Uterus (tissue), 4 donors: ENCODE results near the gene SPIRE1. TPM values are rescaled to one million over a fixed set of nuclear protein-coding genes. Genes with fewer than 3 reads are reported as not detected.
"Not testable (repeated sequence)": the region's sequence is repeated elsewhere in the genome, so short reads cannot be mapped to it uniquely, and the experiment has no call there.

ENCODE experiments used
- DNase-seq, 2 donors: peaks; one replicate each; pipeline ENCODE4 v3.0.0-alpha.2; 2019 to 2020
- H3K27ac ChIP-seq, 2 donors: fragments of 200-600 bp; sonication (generic); 1 replicate in 1 of 2; 2 replicates in 1 of 2; pipeline ENCODE4 v1.5.1; 2016 to 2018
- H3K27me3 ChIP-seq, 2 donors: fragments of 200-600 bp; sonication (generic); one replicate each; pipeline ENCODE4 v1.5.1; 2018 to 2019; ENCODE audit warnings: control low read depth in 1 of 2
- H3K36me3 ChIP-seq, 2 donors: fragments of 200-600 bp; sonication (generic); one replicate each; pipeline ENCODE4 v1.5.1; 2019; ENCODE audit warnings: control low read depth in 1 of 2
- H3K4me1 ChIP-seq, 2 donors: fragments of 200-600 bp; sonication (generic); one replicate each; pipeline ENCODE4 v1.5.1; 2018 to 2019; ENCODE audit warnings: control low read depth in 1 of 2
- H3K4me3 ChIP-seq, 2 donors: fragments of 200-600 bp; sonication (generic); 1 replicate in 1 of 2; 2 replicates in 1 of 2; pipeline ENCODE4 v1.5.1; 2018 to 2019; ENCODE audit warnings: mild to moderate bottlenecking in 1 of 2
- H3K9me3 ChIP-seq, 2 donors: fragments of 200-600 bp; sonication (generic); one replicate each; pipeline ENCODE4 v1.5.1; 2019; ENCODE audit warnings: control low read depth in 1 of 2
- POLR2A ChIP-seq, 2 donors: fragments of 450-650 bp; IDR thresholded peaks; one replicate each; pipeline ENCODE4 v1.6.1; 2016; ENCODE audit warnings: antibody characterized with exemption in 2 of 2, mild to moderate bottlenecking in 1 of 2, moderate library complexity in 1 of 2
- intact Hi-C: fragments of 100-400 bp; cut with DNase I; formaldehyde crosslinking; loops from one replicate; pipeline ENCODE4 v1.15.1; 2023; ENCODE audit warnings: low total_unique reads
- total RNA-seq, 4 donors: library from RNA; depleted of rRNA in 3 of 4; stranded (reverse); fragments of >200 nt in 3 of 4; gene quantifications; one replicate each; pipeline versions ENCODE4 v1.1.0 to v1.2.4, GENCODE V29; 2014 to 2023
- TF ChIP-seq, protein P1 (sequence below), 4 experiments: fragments of 200-600 bp in 2 of 4; fragments of 450-650 bp in 2 of 4; sonication (generic) in 2 of 4; IDR thresholded peaks; one replicate each; pipeline ENCODE4 v1.5.1; 2016 to 2019; ENCODE audit warnings: antibody characterized with exemption in 4 of 4, mild to moderate bottlenecking in 2 of 4, moderate library complexity in 1 of 4
- donor health status: DM: yes; HTN: yes; CAD: no.

SPIRE1 gene
- total RNA-seq, 4 donors from 2014 or later: 12.9 to 78.1 (median 27.5) TPM

DNA sequence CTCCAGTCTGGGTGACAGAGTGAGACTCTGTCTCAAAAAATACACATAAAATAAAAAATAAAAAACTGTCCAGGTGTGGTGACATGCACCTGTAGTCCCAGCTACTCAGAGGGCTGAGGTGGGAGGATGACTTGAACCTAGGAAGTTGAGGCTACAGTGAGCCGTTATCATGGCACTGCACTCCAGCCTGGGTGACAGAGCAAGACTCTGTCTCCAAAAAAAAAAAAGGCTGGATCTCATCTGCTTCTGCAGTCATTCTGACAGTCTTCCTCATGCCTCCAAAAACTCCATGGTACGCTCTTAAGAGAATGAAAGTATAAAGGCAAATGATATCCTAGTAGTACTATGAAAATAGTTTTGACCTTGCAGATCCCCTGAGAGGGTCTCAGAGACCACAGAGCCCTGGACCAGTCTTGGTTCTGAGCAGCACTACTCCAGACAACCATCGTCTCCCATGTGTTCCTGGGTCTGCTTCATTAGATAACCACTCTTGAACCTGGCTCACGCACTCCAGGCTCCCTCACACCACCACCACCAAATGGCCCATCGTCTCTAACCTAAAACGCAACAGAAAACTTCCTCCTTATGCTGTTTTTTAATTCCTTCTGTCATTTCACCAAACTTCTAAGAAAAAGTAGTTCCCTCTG is 26.0 kb downstream of the SPIRE1 start:
- H3K36me3 ChIP-seq: no peaks in the 10 kb centered on the region
- H3K27ac ChIP-seq: no peak overlapping the region
- no peaks in the 10 kb centered on the region for H3K27me3 ChIP-seq
- no peaks in the 10 kb centered on the region for H3K4me1 ChIP-seq
- no peak for DNase-seq
- intact Hi-C loops: no loop called here
- no peaks in the 10 kb centered on the region for H3K9me3 ChIP-seq
- no peak for TF ChIP-seq POLR2A (IDR thresholded peaks at IDR 0.05)
- TF ChIP-seq, protein P1, sequence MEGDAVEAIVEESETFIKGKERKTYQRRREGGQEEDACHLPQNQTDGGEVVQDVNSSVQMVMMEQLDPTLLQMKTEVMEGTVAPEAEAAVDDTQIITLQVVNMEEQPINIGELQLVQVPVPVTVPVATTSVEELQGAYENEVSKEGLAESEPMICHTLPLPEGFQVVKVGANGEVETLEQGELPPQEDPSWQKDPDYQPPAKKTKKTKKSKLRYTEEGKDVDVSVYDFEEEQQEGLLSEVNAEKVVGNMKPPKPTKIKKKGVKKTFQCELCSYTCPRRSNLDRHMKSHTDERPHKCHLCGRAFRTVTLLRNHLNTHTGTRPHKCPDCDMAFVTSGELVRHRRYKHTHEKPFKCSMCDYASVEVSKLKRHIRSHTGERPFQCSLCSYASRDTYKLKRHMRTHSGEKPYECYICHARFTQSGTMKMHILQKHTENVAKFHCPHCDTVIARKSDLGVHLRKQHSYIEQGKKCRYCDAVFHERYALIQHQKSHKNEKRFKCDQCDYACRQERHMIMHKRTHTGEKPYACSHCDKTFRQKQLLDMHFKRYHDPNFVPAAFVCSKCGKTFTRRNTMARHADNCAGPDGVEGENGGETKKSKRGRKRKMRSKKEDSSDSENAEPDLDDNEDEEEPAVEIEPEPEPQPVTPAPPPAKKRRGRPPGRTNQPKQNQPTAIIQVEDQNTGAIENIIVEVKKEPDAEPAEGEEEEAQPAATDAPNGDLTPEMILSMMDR (IDR thresholded peaks at IDR 0.05): no peak
- H3K4me3 ChIP-seq: no peak overlapping the region

- DNase-seq: no peak
- H3K4me1 ChIP-seq: no peaks in the 10 kb centered on the region
- TF ChIP-seq, protein P1 (IDR thresholded peaks at IDR 0.05): no peak
- no peak for TF ChIP-seq POLR2A (IDR thresholded peaks at IDR 0.05)
- no peaks in the 10 kb centered on the region for H3K36me3 ChIP-seq
- no peak overlapping the region for H3K4me3 ChIP-seq
- intact Hi-C loops: no loop called here
- H3K27me3 ChIP-seq: no peaks in the 10 kb centered on the region
- H3K27ac ChIP-seq: no peak overlapping the region
- no peaks in the 10 kb centered on the region for H3K9me3 ChIP-seq
Observed at GRCh38 chr18:12630136-12630535, 27.8 kb downstream of the SPIRE1 start.

DNA sequence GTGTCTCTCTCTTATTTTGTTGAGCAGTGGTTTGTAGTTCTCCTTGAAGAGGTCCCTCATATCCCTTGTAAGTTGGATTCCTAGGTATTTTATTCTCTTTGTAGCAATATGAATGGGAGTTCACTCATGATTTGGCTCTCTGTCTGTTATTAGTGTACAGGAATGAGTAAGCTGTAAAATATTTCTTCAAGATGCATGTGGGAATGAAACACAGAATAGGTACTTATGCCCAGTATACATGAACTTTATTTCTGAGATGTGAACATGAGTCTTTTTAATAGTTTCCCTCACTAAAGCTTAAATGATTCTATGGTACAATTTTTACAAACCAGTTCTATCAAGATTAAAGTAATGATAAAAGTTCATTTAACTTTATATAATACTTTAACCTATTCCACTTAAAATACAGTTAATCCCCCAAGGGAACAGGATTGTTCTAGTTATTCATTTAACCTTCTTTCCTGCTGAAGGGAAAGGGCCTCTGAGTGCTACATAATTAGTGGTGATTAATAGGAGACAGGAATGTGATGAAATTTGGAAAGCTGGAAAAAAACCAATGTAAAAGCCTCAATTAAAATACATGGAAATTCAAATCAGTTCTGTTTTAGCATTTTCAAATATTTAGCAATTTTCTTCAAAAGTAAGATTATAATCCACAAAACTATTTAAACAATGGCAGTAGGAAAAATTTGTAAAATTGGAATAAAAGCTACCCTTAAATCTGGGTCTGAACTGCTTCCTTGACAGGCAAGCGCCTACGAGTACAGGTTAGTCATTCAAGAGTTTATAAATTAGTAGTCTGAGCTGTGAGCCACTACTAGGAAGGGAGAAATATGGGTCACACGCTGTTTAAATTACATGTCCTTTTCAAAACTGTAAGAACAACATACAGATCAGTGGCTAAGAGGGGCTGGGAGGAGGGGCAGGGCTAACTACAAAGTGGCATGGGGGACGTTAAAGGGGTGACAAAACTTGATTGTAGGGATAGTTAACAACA is 28.9 kb downstream of the SPIRE1 start:
- no peaks in the 10 kb centered on the region for H3K4me1 ChIP-seq
- TF ChIP-seq POLR2A (IDR thresholded peaks at IDR 0.05): no peak
- TF ChIP-seq, protein P1 (IDR thresholded peaks at IDR 0.05): no peak
- no peaks in the 10 kb centered on the region for H3K9me3 ChIP-seq
- no peaks in the 10 kb centered on the region for H3K27me3 ChIP-seq
- no peak overlapping the region for H3K4me3 ChIP-seq
- intact Hi-C loops: no loop called here
- no peak overlapping the region for H3K27ac ChIP-seq
- no peaks in the 10 kb centered on the region for H3K36me3 ChIP-seq
- no peak for DNase-seq

GRCh38 chr18:12627199-12627598 is 30.7 kb downstream of the SPIRE1 start:
- H3K9me3 ChIP-seq, H3K27ac ChIP-seq, H3K27me3 ChIP-seq, H3K4me3 ChIP-seq, DNase-seq, H3K4me1 ChIP-seq, intact Hi-C loops, H3K36me3 ChIP-seq: not testable (repeated sequence)

- no peaks in the 10 kb centered on the region for H3K9me3 ChIP-seq
- intact Hi-C loops: no loop called here
Observed at GRCh38 chr18:12625241-12625640, 32.7 kb downstream of the SPIRE1 start.

More at GRCh38 chr18:12625241-12625640, 32.7 kb downstream of the SPIRE1 start:
- no peaks in the 10 kb centered on the region for H3K36me3 ChIP-seq
- no peak overlapping the region for H3K4me3 ChIP-seq
- no peak for DNase-seq
- H3K27ac ChIP-seq: no peak overlapping the region
- H3K4me1 ChIP-seq: no peaks in the 10 kb centered on the region
- no peak for TF ChIP-seq POLR2A (IDR thresholded peaks at IDR 0.05)
- TF ChIP-seq, protein P1 (IDR thresholded peaks at IDR 0.05): no peak
- H3K27me3 ChIP-seq: no peaks in the 10 kb centered on the region
